ENCODE data around the gene MAML3.
"Not testable (repeated sequence)": the region's sequence is repeated elsewhere in the genome, so short reads cannot be mapped to it uniquely, and the experiment has no call there.

Gene MAML3

DNA sequence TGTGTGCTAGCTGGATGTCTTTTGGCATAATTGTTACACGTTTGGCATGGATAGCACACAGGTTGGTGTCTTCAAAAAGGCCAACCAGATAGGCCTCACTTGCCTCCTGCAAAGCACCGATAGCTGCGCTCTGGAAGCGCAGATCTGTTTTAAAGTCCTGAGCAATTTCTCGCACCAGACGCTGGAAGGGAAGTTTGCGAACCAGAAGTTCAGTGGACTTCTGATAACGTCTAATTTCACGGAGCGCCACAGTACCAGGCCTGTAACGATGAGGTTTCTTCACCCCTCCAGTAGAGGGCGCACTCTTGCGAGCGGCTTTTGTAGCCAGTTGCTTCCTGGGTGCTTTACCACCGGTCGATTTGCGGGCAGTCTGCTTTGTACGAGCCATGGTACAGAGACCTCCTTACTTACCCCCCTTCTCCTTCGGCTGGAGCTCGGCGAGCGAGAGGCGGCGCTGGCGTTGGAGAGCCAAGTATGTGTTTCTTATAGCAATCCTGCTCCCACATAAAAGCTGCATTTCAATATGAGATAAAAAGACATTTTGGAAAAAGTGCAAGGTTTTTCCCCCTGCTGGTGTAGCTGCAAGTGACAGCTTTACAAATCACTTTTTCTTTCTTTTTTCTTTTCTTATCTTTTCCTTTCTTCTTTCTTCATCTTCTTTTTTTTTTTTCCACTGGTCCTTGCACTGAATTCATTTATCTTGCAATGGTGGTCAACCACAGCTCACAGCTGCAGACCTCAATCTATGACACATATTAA, 455.6 kb downstream of the MAML3 start:
- TF ChIP-seq, protein P1, sequence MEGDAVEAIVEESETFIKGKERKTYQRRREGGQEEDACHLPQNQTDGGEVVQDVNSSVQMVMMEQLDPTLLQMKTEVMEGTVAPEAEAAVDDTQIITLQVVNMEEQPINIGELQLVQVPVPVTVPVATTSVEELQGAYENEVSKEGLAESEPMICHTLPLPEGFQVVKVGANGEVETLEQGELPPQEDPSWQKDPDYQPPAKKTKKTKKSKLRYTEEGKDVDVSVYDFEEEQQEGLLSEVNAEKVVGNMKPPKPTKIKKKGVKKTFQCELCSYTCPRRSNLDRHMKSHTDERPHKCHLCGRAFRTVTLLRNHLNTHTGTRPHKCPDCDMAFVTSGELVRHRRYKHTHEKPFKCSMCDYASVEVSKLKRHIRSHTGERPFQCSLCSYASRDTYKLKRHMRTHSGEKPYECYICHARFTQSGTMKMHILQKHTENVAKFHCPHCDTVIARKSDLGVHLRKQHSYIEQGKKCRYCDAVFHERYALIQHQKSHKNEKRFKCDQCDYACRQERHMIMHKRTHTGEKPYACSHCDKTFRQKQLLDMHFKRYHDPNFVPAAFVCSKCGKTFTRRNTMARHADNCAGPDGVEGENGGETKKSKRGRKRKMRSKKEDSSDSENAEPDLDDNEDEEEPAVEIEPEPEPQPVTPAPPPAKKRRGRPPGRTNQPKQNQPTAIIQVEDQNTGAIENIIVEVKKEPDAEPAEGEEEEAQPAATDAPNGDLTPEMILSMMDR (IDR thresholded peaks at IDR 0.05; ENCODE audit: low read length, missing control alignments): peak; percentile 30
- not testable (repeated sequence) for DNase-seq (ENCODE audit: low read depth); H3K4me3 ChIP-seq (replicated peaks; ENCODE audit: low read depth, low read length)

DNA sequence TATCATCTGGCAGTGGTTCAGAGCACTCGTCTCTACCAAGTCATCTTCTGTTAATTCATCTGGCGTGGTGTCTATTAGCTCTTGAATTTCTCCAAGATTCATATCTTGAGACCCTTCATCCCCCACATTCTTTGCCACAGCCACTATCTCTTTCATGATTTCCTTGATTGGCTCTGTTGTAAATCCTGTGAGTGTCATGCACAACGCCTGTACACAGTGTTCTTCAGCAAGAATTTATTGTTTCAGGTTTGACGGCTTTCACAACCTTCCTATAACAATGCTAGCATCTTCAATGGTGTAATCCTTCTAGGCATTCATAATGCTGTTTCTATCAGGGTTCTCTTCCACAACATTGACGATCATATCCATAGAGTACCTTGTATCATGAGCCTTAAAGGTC, 457.5 kb downstream of the MAML3 start:
- no peak for DNase-seq (ENCODE audit: low read depth)
- no peak overlapping the region for H3K4me3 ChIP-seq (replicated peaks; ENCODE audit: low read depth, low read length)
- TF ChIP-seq, protein P1 (IDR thresholded peaks at IDR 0.05; ENCODE audit: low read length, missing control alignments): no peak

DNA sequence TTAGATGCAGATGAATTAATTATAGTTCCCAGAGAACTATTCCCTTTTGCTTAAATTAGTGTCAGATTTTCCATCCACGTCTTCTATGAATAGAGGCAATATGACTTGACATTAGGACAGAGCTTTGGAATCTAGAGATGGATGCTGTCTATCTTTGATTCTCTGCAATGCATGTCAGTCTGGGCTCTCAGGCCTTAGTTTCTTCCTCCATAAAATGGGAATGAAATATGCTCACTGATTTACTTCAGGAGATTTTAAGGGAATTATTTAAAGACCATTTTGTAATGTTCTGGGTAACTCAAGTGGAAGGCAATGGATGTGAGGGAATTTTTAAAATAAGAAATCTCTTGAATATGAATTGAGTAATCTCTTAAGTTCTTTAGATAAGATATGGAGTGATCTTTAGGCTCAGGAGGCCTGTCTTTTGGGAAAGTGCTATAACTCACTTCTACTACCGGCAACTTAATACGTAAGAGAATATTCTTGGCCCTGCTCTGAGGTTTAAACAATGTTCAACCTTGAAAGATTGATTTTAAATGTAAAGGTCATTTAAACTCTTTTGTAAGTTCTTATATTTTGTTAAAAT, 459.4 kb downstream of the MAML3 start:
- TF ChIP-seq, protein P1 (IDR thresholded peaks at IDR 0.05; ENCODE audit: low read length, missing control alignments): no peak
- H3K4me3 ChIP-seq (replicated peaks; ENCODE audit: low read depth, low read length): no peak overlapping the region
- no peak for DNase-seq (ENCODE audit: low read depth)

DNA sequence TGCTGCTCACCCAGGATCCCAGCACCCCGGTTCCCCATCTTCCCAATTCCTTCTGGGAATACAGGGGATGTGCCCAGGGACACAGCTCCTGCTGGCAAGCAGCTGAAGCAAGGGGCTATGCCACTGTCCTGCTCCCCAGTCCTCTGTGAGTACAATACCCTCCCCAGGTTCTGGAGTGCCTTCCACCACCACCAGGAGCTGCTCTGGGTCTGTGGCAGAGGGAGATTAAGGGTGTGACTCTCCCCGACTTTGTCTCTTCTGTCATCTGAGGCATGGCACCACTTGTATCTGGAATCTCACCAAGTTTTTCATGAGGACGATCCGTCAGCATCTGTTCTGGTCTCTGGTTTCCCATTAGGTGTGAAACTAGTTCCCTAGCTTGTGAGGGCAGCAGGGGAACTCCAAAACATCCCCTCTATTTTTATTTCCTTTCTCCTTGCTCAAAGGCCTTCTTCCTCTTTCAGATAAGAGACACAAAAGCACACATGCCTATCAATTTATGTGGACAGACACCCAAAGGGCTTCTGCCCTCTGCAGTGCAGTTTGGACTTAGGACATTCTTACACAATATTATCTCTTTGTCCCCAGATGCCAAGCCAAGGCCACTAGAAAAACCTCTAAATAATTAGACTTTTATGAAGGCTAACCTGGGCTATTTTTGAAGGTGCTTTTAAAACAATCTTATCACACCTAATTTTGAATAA, 461.5 kb downstream of the MAML3 start:
- no peak for DNase-seq (ENCODE audit: low read depth)
- no peak overlapping the region for H3K4me3 ChIP-seq (replicated peaks; ENCODE audit: low read depth, low read length)
- TF ChIP-seq, protein P1 (IDR thresholded peaks at IDR 0.05; ENCODE audit: low read length, missing control alignments): peak; percentile 34

DNA sequence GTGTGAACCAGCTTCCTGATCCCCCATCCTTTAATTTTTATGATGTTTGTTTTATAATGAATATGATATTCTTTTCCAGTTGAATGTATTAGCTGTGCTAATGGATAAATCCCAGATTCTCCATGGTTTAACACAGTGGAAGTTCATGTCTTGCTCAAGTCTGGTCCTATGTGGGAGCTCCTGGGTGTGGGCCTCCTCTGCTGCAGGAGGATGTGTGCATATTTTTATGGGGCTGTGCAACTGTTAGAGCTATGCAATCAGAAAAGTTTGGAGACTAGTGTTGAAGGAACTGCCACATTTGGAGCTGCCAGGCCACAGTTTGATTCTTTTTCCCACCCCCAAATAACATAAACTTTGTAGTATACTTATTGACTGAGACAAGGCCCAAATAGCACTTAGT, 463.6 kb downstream of the MAML3 start:
- DNase-seq (ENCODE audit: low read depth): no peak
- H3K4me3 ChIP-seq (replicated peaks; ENCODE audit: low read depth, low read length): no peak overlapping the region
- TF ChIP-seq, protein P1 (IDR thresholded peaks at IDR 0.05; ENCODE audit: low read length, missing control alignments): no peak

DNA sequence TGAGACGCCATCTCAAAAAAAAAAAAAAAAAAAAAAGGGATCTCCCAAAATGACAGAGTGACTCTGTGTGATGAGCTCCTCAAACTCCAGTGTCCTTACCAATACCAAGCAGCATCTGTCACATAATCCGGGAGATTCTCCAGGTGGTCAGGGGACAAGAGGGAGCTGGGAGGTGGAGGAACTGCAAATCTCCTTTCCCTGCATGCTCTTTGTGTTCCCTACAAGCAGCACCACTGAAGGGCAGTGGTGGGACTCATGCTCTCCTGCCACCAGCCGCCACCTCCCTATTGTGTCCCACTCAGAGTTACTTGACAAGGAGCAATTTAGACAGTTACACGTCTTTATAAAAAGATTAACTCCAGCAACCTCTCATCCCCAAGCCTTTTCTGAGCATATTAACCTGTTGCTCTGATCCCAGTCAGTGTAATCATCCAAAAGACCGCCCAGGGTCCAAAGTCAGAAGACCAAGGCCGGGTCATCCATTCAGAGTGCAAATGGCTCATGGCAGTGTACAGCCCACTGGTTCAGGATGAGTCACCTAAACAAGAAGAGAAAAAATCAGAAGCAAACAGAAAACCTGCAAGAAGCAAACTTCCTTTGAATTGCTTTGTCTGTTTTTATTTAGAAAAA, 464.8 kb downstream of the MAML3 start:
- no peak overlapping the region for H3K4me3 ChIP-seq (replicated peaks; ENCODE audit: low read depth, low read length)
- DNase-seq (ENCODE audit: low read depth): no peak
- TF ChIP-seq, protein P1 (IDR thresholded peaks at IDR 0.05; ENCODE audit: low read length, missing control alignments): no peak
